Ovary (tissue), 3 donors: ENCODE measurements around the gene RPL3.

ENCODE experiments used
- CTCF ChIP-seq, 3 donors: fragments of 450-650 bp in 2 of 3; fragments of 200-600 bp in 1 of 3; IDR thresholded peaks; one replicate each; pipeline versions ENCODE4 v1.5.1 to v1.8.0; 2016 to 2022; ENCODE audit warnings: antibody characterized with exemption in 3 of 3, mild to moderate bottlenecking in 1 of 3
- EP300 ChIP-seq: sonication (generic); formaldehyde crosslinking; IDR thresholded peaks from one replicate; pipeline ENCODE4 v1.6.1; 2017; ENCODE audit warnings: antibody characterized with exemption
- POLR2A ChIP-seq: fragments of 450-650 bp; IDR thresholded peaks from one replicate; pipeline ENCODE4 v1.6.1; 2017; ENCODE audit warnings: antibody characterized with exemption, mild to moderate bottlenecking, moderate library complexity
- donor health status: DM: no; HTN: no; CAD: no.

GRCh38 chr22:39349506-39349966 is 30.1 kb upstream of the RPL3 start:
- TF ChIP-seq CTCF (IDR thresholded peaks at IDR 0.05) (no peak), POLR2A (no peak), EP300 (no peak)
